DND-41 (cell line): ENCODE data around the gene HSH2D.

Source experiments
- EZH2 ChIP-seq: IDR thresholded peaks from 3 replicates; pipeline ENCODE4 v1.6.1; 2012; ENCODE audit warnings: borderline replicate concordance, low read depth, mild to moderate bottlenecking, moderate library complexity, low read length, inconsistent platforms; ENCODE audit not compliant: severe bottlenecking
- TF ChIP-seq, protein P1 (sequence below): IDR thresholded peaks from 2 replicates; pipeline ENCODE4 v1.5.1; 2012; ENCODE audit warnings: borderline replicate concordance, low read length, moderate library complexity, mild to moderate bottlenecking; ENCODE audit not compliant: poor library complexity, severe bottlenecking; ENCODE audit errors: extremely low read depth

DNA sequence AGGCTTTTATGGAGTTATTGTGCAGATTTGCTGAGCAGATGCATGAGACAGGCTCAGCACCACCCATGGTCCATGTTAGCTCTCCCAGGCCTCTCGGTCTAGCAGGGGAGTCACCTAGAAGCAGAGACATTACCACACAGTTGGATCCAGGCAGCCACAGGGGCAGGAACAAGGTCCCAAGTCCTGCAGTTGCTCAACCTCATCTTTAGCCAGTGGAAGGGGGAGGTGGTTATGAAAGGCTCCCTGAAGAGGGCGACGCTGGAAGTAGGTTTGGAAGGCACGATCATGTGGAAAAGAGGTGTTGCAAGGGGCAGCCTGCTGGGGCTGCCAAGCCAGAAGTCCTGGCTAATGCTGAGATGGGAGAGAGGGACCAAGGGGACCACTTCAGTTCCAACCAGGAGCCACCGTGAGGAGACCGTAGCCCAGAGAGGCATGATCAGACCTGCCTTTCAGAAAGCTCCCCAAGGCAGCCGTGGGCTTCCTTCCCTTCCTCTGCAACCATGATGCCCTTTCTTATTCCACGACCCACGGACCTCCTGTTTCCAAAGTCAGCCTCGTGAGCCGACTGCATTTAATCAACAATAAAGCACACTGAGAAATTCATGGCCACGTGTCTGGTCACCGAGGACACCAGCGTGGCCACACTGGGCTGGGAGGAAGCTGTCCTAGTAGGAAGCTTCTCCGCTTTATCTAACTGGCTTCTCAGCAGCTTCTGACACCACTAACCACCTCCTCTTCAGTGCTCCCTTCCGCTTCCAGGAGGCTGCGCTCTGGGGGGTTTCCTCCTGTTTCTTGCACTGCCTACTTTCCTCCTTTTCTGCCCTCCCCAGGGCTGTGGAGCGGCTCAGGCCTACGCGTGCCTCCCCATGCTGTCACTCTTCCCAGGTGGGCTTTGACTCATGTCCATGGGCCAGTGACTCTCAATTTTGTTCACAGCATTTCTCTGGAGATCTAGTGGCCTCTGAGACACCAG, 56.8 kb downstream of the HSH2D start:
- TF ChIP-seq, protein P1, sequence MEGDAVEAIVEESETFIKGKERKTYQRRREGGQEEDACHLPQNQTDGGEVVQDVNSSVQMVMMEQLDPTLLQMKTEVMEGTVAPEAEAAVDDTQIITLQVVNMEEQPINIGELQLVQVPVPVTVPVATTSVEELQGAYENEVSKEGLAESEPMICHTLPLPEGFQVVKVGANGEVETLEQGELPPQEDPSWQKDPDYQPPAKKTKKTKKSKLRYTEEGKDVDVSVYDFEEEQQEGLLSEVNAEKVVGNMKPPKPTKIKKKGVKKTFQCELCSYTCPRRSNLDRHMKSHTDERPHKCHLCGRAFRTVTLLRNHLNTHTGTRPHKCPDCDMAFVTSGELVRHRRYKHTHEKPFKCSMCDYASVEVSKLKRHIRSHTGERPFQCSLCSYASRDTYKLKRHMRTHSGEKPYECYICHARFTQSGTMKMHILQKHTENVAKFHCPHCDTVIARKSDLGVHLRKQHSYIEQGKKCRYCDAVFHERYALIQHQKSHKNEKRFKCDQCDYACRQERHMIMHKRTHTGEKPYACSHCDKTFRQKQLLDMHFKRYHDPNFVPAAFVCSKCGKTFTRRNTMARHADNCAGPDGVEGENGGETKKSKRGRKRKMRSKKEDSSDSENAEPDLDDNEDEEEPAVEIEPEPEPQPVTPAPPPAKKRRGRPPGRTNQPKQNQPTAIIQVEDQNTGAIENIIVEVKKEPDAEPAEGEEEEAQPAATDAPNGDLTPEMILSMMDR: no peak
- no peak for TF ChIP-seq EZH2
